ENCODE measurements around the gene SENP3. TPM values are rescaled to one million over a fixed set of nuclear protein-coding genes. Genes with fewer than 3 reads are reported as not detected.

SENP3 gene
- total and polyA plus RNA-seq, 3 donors from 2014 or later = 77.4 to 108 (median 83.5) TPM

GRCh38 chr17:7620835-7621234, 59.1 kb downstream of the SENP3 start:
- no peak for TF ChIP-seq POLR2A (IDR thresholded peaks at IDR 0.05)
- no peak for TF ChIP-seq CTCF (IDR thresholded peaks at IDR 0.05)
- H3K4me1 ChIP-seq = peaks cover 3% of the 10 kb centered on the region
- no peak overlapping the region for H3K27ac ChIP-seq
- no peaks in the 10 kb centered on the region for H3K27me3 ChIP-seq
- no peak overlapping the region for H3K4me3 ChIP-seq
- intact Hi-C loops (cut with DNase I; ENCODE audit: low total_unique reads) = no loop called here
- H3K9me3 ChIP-seq = no peaks in the 10 kb centered on the region
- DNase-seq = no peak
- no peaks in the 10 kb centered on the region for H3K36me3 ChIP-seq (ENCODE audit: low read depth, missing control alignments)
- WGBS, 2 donors = 90 to 93% methylated on average over 8 of the region's 8 CpGs

Small RNAs within 50 kb of the gene (small RNA-seq; reads per million reads assigned to genes)
- gene CD68 (0 reads per million in 2 donors), gene RF00019 (0 reads per million in 2 donors), gene SNORA48 (0 reads per million in 2 donors), gene SNORD10 (0 reads per million in 2 donors)

Other genes with a start within 250 kb of the SENP3 start
Only the 30 nearest of the 31 such genes appear.
- 10 to 100 TPM; 34.5 to 50.6 TPM for gene NEURL4, start 232.6 kb upstream of the SENP3 start, total RNA-seq
- gene NEURL4, start 232.6 kb upstream of the SENP3 start, polyA plus RNA-seq (ENCODE audit: insufficient read depth, low read depth, low replicate concordance) = 38.3 TPM
- 100 to 1,000 TPM in 1 of 2 donors, 10 to 100 TPM in 1; 12.6 to 140 TPM for gene ACAP1, start 225.4 kb upstream of the SENP3 start, total RNA-seq
- 95.2 TPM for gene ACAP1, start 225.4 kb upstream of the SENP3 start, polyA plus RNA-seq (ENCODE audit: insufficient read depth, low read depth, low replicate concordance)
- gene KCTD11, start 209.8 kb upstream of the SENP3 start, total RNA-seq = 1 to 10 TPM; 4.8 to 5.0 TPM
- gene KCTD11, start 209.8 kb upstream of the SENP3 start, polyA plus RNA-seq (ENCODE audit: insufficient read depth, low read depth, low replicate concordance) = 6.8 TPM
- 1 to 10 TPM; 2.8 to 6.6 TPM for gene TMEM95, start 206.8 kb upstream of the SENP3 start, total RNA-seq
- 9.9 TPM for gene TMEM95, start 206.8 kb upstream of the SENP3 start, polyA plus RNA-seq (ENCODE audit: insufficient read depth, low read depth, low replicate concordance)
- gene TNK1, start 180.8 kb upstream of the SENP3 start, total RNA-seq = 1 to 10 TPM; 3.7 to 6.8 TPM
- gene TNK1, start 180.8 kb upstream of the SENP3 start, polyA plus RNA-seq (ENCODE audit: insufficient read depth, low read depth, low replicate concordance) = 4.0 TPM
- 10 to 100 TPM; 13.6 to 19.4 TPM for gene PLSCR3, start 167.4 kb upstream of the SENP3 start, total RNA-seq
- 14.2 TPM for gene PLSCR3, start 167.4 kb upstream of the SENP3 start, polyA plus RNA-seq (ENCODE audit: insufficient read depth, low read depth, low replicate concordance)
- gene TMEM256, start 157.8 kb upstream of the SENP3 start, total RNA-seq = 10 to 100 TPM; 18.7 to 33.3 TPM
- 27.3 TPM for gene TMEM256, start 157.8 kb upstream of the SENP3 start, polyA plus RNA-seq (ENCODE audit: insufficient read depth, low read depth, low replicate concordance)
- gene NLGN2, start 154.1 kb upstream of the SENP3 start, total RNA-seq = 10 to 100 TPM in 1 of 2 donors, 1 to 10 TPM in 1; 9.9 to 10.7 TPM
- 8.4 TPM for gene NLGN2, start 154.1 kb upstream of the SENP3 start, polyA plus RNA-seq (ENCODE audit: insufficient read depth, low read depth, low replicate concordance)
- gene SPEM1, start 141.6 kb upstream of the SENP3 start, total RNA-seq = 10 to 100 TPM in 1 of 2 donors, 1 to 10 TPM in 1; 8.5 to 18.7 TPM
- gene SPEM1, start 141.6 kb upstream of the SENP3 start, polyA plus RNA-seq (ENCODE audit: insufficient read depth, low read depth, low replicate concordance) = 67.7 TPM
- 100 to 1,000 TPM in 1 of 2 donors, 10 to 100 TPM in 1; 41.4 to 202 TPM for gene SPEM2, start 136.3 kb upstream of the SENP3 start, total RNA-seq
- gene SPEM2, start 136.3 kb upstream of the SENP3 start, polyA plus RNA-seq (ENCODE audit: insufficient read depth, low read depth, low replicate concordance) = 111 TPM
- gene SPEM3, start 133.1 kb upstream of the SENP3 start, total RNA-seq = 10 to 100 TPM in 1 of 2 donors, 1 to 10 TPM in 1; 5.7 to 18.8 TPM
- 63.0 TPM for gene SPEM3, start 133.1 kb upstream of the SENP3 start, polyA plus RNA-seq (ENCODE audit: insufficient read depth, low read depth, low replicate concordance)
- gene TMEM102, start 126.5 kb upstream of the SENP3 start, total RNA-seq = 10 to 100 TPM in 1 of 2 donors, 1 to 10 TPM in 1; 7.9 to 11.7 TPM
- 6.5 TPM for gene TMEM102, start 126.5 kb upstream of the SENP3 start, polyA plus RNA-seq (ENCODE audit: insufficient read depth, low read depth, low replicate concordance)
- gene FGF11, start 122.4 kb upstream of the SENP3 start, total RNA-seq = 1 to 10 TPM; 3.2 to 4.2 TPM
- 4.6 TPM for gene FGF11, start 122.4 kb upstream of the SENP3 start, polyA plus RNA-seq (ENCODE audit: insufficient read depth, low read depth, low replicate concordance)
- 1 to 10 TPM; 6.2 to 7.4 TPM for gene CHRNB1, start 116.9 kb upstream of the SENP3 start, total RNA-seq
- 6.9 TPM for gene CHRNB1, start 116.9 kb upstream of the SENP3 start, polyA plus RNA-seq (ENCODE audit: insufficient read depth, low read depth, low replicate concordance)
- gene ZBTB4, start 82.3 kb upstream of the SENP3 start, total RNA-seq = 10 to 100 TPM; 34.0 to 43.4 TPM
- 39.5 TPM for gene ZBTB4, start 82.3 kb upstream of the SENP3 start, polyA plus RNA-seq (ENCODE audit: insufficient read depth, low read depth, low replicate concordance)
- 1 to 10 TPM; 1.8 to 3.9 TPM for gene SLC35G6, start 80.5 kb upstream of the SENP3 start, total RNA-seq
- gene SLC35G6, start 80.5 kb upstream of the SENP3 start, polyA plus RNA-seq (ENCODE audit: insufficient read depth, low read depth, low replicate concordance) = 3.9 TPM
- gene POLR2A, start 77.6 kb upstream of the SENP3 start, total RNA-seq = 100 to 1,000 TPM; 359 to 391 TPM
- 175 TPM for gene POLR2A, start 77.6 kb upstream of the SENP3 start, polyA plus RNA-seq (ENCODE audit: insufficient read depth, low read depth, low replicate concordance)
- gene TNFSF12, start 12.9 kb upstream of the SENP3 start, total RNA-seq = 10 to 100 TPM; 17.0 to 20.6 TPM
- 21.5 TPM for gene TNFSF12, start 12.9 kb upstream of the SENP3 start, polyA plus RNA-seq (ENCODE audit: insufficient read depth, low read depth, low replicate concordance)
- gene TNFSF13, start 3.2 kb upstream of the SENP3 start, total RNA-seq = 1 to 10 TPM; 1.2 to 5.1 TPM
- gene TNFSF13, start 3.2 kb upstream of the SENP3 start, polyA plus RNA-seq (ENCODE audit: insufficient read depth, low read depth, low replicate concordance) = 11.5 TPM
- 1 to 10 TPM; 2.0 to 6.4 TPM for gene CD68, start 17.7 kb downstream of the SENP3 start, total RNA-seq
- 54.8 TPM for gene CD68, start 17.7 kb downstream of the SENP3 start, polyA plus RNA-seq (ENCODE audit: insufficient read depth, low read depth, low replicate concordance)
- gene MPDU1, start 21.9 kb downstream of the SENP3 start, total RNA-seq = 10 to 100 TPM; 55.7 to 88.7 TPM
- gene MPDU1, start 21.9 kb downstream of the SENP3 start, polyA plus RNA-seq (ENCODE audit: insufficient read depth, low read depth, low replicate concordance) = 60.9 TPM
- gene SOX15, start 28.2 kb downstream of the SENP3 start, total RNA-seq = 1 to 10 TPM; 2.8 to 4.0 TPM
- gene SOX15, start 28.2 kb downstream of the SENP3 start, polyA plus RNA-seq (ENCODE audit: insufficient read depth, low read depth, low replicate concordance) = 2.6 TPM
- gene FXR2, start 53.0 kb downstream of the SENP3 start, total RNA-seq = 10 to 100 TPM; 53.8 to 60.3 TPM
- gene FXR2, start 53.0 kb downstream of the SENP3 start, polyA plus RNA-seq (ENCODE audit: insufficient read depth, low read depth, low replicate concordance) = 76.0 TPM
- gene SAT2, start 65.9 kb downstream of the SENP3 start, total RNA-seq = 100 to 1,000 TPM; 108 to 112 TPM
- 128 TPM for gene SAT2, start 65.9 kb downstream of the SENP3 start, polyA plus RNA-seq (ENCODE audit: insufficient read depth, low read depth, low replicate concordance)
- 1 to 10 TPM; 3.2 to 6.1 TPM for gene SHBG, start 68.2 kb downstream of the SENP3 start, total RNA-seq
- 17.8 TPM for gene SHBG, start 68.2 kb downstream of the SENP3 start, polyA plus RNA-seq (ENCODE audit: insufficient read depth, low read depth, low replicate concordance)
- gene ATP1B2, start 89.0 kb downstream of the SENP3 start, total RNA-seq = 10 to 100 TPM in 1 of 2 donors, 1 to 10 TPM in 1; 6.1 to 11.6 TPM
- gene ATP1B2, start 89.0 kb downstream of the SENP3 start, polyA plus RNA-seq (ENCODE audit: insufficient read depth, low read depth, low replicate concordance) = 10.1 TPM
- 10 to 100 TPM; 45.0 to 47.1 TPM for gene TP53, start 125.6 kb downstream of the SENP3 start, total RNA-seq
- gene TP53, start 125.6 kb downstream of the SENP3 start, polyA plus RNA-seq (ENCODE audit: insufficient read depth, low read depth, low replicate concordance) = 32.1 TPM
- gene WRAP53, start 126.6 kb downstream of the SENP3 start, total RNA-seq = 10 to 100 TPM; 10.5 to 11.3 TPM
- 12.0 TPM for gene WRAP53, start 126.6 kb downstream of the SENP3 start, polyA plus RNA-seq (ENCODE audit: insufficient read depth, low read depth, low replicate concordance)
- gene EFNB3, start 143.3 kb downstream of the SENP3 start, total RNA-seq = 1 to 10 TPM in 1 of 2 donors, under 1 TPM in 1; 0.93 to 2.0 TPM
- gene EFNB3, start 143.3 kb downstream of the SENP3 start, polyA plus RNA-seq (ENCODE audit: insufficient read depth, low read depth, low replicate concordance) = 3.5 TPM
- gene DNAH2, start 155.8 kb downstream of the SENP3 start, total RNA-seq = 10 to 100 TPM; 11.7 to 22.7 TPM
- gene DNAH2, start 155.8 kb downstream of the SENP3 start, polyA plus RNA-seq (ENCODE audit: insufficient read depth, low read depth, low replicate concordance) = 24.9 TPM

Measured in testis (tissue), 3 donors.